WTC11 (cell line): ENCODE data around the gene SLC25A26. TPM values are rescaled to one million over a fixed set of nuclear protein-coding genes. Genes with fewer than 3 reads are reported as not detected.

Experiments used
- ATAC-seq: fragments of 200-7000 bp; cut with Tn5 transposase; 2 replicates; pipeline ENCODE4 v1.10.0; 2021; ENCODE audit warnings: mild to moderate bottlenecking, moderate library complexity
- CTCF ChIA-PET: fragments of 300-600 bp; sonication (Branson Sonifier 250); formaldehyde crosslinking; loops from one replicate; lab custom pipeline; 2021; ENCODE audit warnings: antibody characterized with exemption; lab: Charles Lee
- POLR2A ChIA-PET: fragments of 350-600 bp; sonication (Branson Sonifier 250); formaldehyde crosslinking; loops from one replicate; lab custom pipeline; 2021; ENCODE audit warnings: antibody characterized with exemption; lab: Charles Lee
- DNase-seq: peaks from one replicate; pipeline ENCODE4 v3.0.0; 2021; ENCODE audit warnings: low spot score
- H3K27ac Mint-ChIP-seq: 2 replicates; pipeline ENCODE4 v1.8.0; 2021; ENCODE audit warnings: mixed read lengths
- H3K27me3 Mint-ChIP-seq: 2 replicates; pipeline ENCODE4 v1.8.0; 2021; ENCODE audit warnings: low read depth, mild to moderate bottlenecking, moderate library complexity, mixed read lengths
- H3K36me3 Mint-ChIP-seq: 2 replicates; pipeline ENCODE4 v1.8.0; 2021; ENCODE audit warnings: mixed read lengths
- H3K4me1 Mint-ChIP-seq: 2 replicates; pipeline ENCODE4 v1.8.0; 2022; ENCODE audit warnings: mixed read lengths
- H3K4me3 Mint-ChIP-seq: 2 replicates; pipeline ENCODE4 v1.8.0; 2021; ENCODE audit warnings: mild to moderate bottlenecking, moderate library complexity, mixed read lengths
- H3K9me3 Mint-ChIP-seq: 2 replicates; pipeline ENCODE4 v1.8.0; 2021; ENCODE audit warnings: mixed read lengths
- CREM ChIP-seq: sonication (generic); formaldehyde crosslinking; IDR thresholded peaks from 2 replicates; pipeline ENCODE4 v1.8.1; 2022; ENCODE audit warnings: mild to moderate bottlenecking, missing genetic modification reagents, moderate library complexity
- ELF4 ChIP-seq: sonication (generic); formaldehyde crosslinking; IDR thresholded peaks from 2 replicates; pipeline ENCODE4 v1.8.1; 2022; ENCODE audit warnings: low read depth, mild to moderate bottlenecking, moderate library complexity, missing genetic modification reagents
- EMX1 ChIP-seq: fragments of 250-450 bp; sonication (Bioruptor Pico); IDR thresholded peaks from 2 replicates; pipeline ENCODE4 v1.8.0; 2021; ENCODE audit warnings: mild to moderate bottlenecking
- ERG ChIP-seq: fragments of 250-450 bp; sonication (Bioruptor Pico); IDR thresholded peaks from 2 replicates; pipeline ENCODE4 v1.8.0; 2021; ENCODE audit warnings: mild to moderate bottlenecking
- ESRRA ChIP-seq: sonication (generic); formaldehyde crosslinking; IDR thresholded peaks from 2 replicates; pipeline ENCODE4 v1.8.1; 2022; ENCODE audit warnings: mild to moderate bottlenecking, missing genetic modification reagents, borderline replicate concordance
- FOXK1 ChIP-seq: sonication (generic); formaldehyde crosslinking; IDR thresholded peaks from 2 replicates; pipeline ENCODE4 v1.8.0; 2022; ENCODE audit warnings: mild to moderate bottlenecking, moderate library complexity, missing genetic modification reagents
- GABPB1 ChIP-seq: sonication (generic); formaldehyde crosslinking; IDR thresholded peaks from 2 replicates; pipeline ENCODE4 v1.8.1; 2023; ENCODE audit warnings: mild to moderate bottlenecking, missing genetic modification reagents
- GRHL2 ChIP-seq: fragments of 250-450 bp; sonication (Bioruptor Pico); IDR thresholded peaks from 2 replicates; pipeline ENCODE4 v1.8.0; 2022; ENCODE audit warnings: mild to moderate bottlenecking, moderate library complexity; ENCODE audit not compliant: insufficient replicate concordance, severe bottlenecking
- GTF2I ChIP-seq: fragments of 250-450 bp; sonication (Bioruptor Pico); conservative IDR thresholded peaks from 2 replicates; pipeline ENCODE4 v1.4.0; 2021; ENCODE audit warnings: mild to moderate bottlenecking
- HMGA2 ChIP-seq: fragments of 250-450 bp; sonication (Bioruptor Pico); IDR thresholded peaks from 2 replicates; pipeline ENCODE4 v1.4.0; 2021; ENCODE audit warnings: mild to moderate bottlenecking, moderate library complexity
- MLX ChIP-seq: sonication (generic); formaldehyde crosslinking; IDR thresholded peaks from 2 replicates; pipeline ENCODE4 v1.8.1; 2023; ENCODE audit warnings: mild to moderate bottlenecking, missing genetic modification reagents, moderate library complexity
- MXD4 ChIP-seq: fragments of 250-450 bp; sonication (Bioruptor Pico); IDR thresholded peaks from 2 replicates; pipeline ENCODE4 v1.8.0; 2021; ENCODE audit warnings: mild to moderate bottlenecking, moderate library complexity, borderline replicate concordance
- OVOL2 ChIP-seq: fragments of 250-450 bp; sonication (Bioruptor Pico); IDR thresholded peaks from 2 replicates; pipeline ENCODE4 v1.9.0; 2021; ENCODE audit warnings: mild to moderate bottlenecking, borderline replicate concordance
- PRRX2 ChIP-seq: fragments of 250-450 bp; sonication (Bioruptor Pico); IDR thresholded peaks from 2 replicates; pipeline ENCODE4 v1.8.0; 2021; ENCODE audit warnings: mild to moderate bottlenecking
- RELA ChIP-seq: sonication (generic); formaldehyde crosslinking; IDR thresholded peaks from 2 replicates; pipeline ENCODE4 v1.8.1; 2022; ENCODE audit warnings: missing genetic modification reagents, mild to moderate bottlenecking, borderline replicate concordance
- RORB ChIP-seq: fragments of 250-450 bp; sonication (Bioruptor Pico); IDR thresholded peaks from 2 replicates; pipeline ENCODE4 v1.9.0; 2021; ENCODE audit warnings: mild to moderate bottlenecking
- ZNF396 ChIP-seq: fragments of 250-450 bp; sonication (Bioruptor Pico); IDR thresholded peaks from 2 replicates; pipeline ENCODE4 v1.8.0; 2021; ENCODE audit warnings: mild to moderate bottlenecking, moderate library complexity, borderline replicate concordance
- ZNF423 ChIP-seq: fragments of 250-450 bp; sonication (Bioruptor Pico); IDR thresholded peaks from 2 replicates; pipeline ENCODE4 v2.1.2; 2022; ENCODE audit warnings: mild to moderate bottlenecking, moderate library complexity
- total RNA-seq: library from RNA; stranded (reverse); gene quantifications from 3 replicates; pipeline ENCODE4 v1.2.3, GENCODE V29; 2021
- TF ChIP-seq, protein P1 (sequence below): sonication (generic); formaldehyde crosslinking; IDR thresholded peaks from 2 replicates; pipeline ENCODE4 v1.8.0; 2022; ENCODE audit warnings: mild to moderate bottlenecking, missing genetic modification reagents
- TF ChIP-seq, protein P2 (sequence below): sonication (generic); formaldehyde crosslinking; conservative IDR thresholded peaks from 2 replicates; pipeline ENCODE4 v1.8.1; 2023; ENCODE audit warnings: mild to moderate bottlenecking, low read depth, missing genetic modification reagents, moderate library complexity
- TF ChIP-seq, protein P3 (sequence below): sonication (generic); formaldehyde crosslinking; IDR thresholded peaks from 2 replicates; pipeline ENCODE4 v1.8.0; 2022; ENCODE audit warnings: missing genetic modification reagents

The SLC25A26 gene
- total RNA-seq, 1 experiment from 2014 or later = 29.1 TPM

- no peaks in the 10 kb centered on the region for H3K36me3 Mint-ChIP-seq
- DNase-seq = no peak
- no peak for ATAC-seq
- TF ChIP-seq MLX (no peak), ERG (CRISPR knock-in tag) (no peak), PRRX2 (CRISPR knock-in tag) (no peak), GTF2I (CRISPR knock-in tag) (no peak), ZNF396 (no peak), RORB (CRISPR knock-in tag) (no peak), GRHL2 (CRISPR knock-in tag) (no peak), FOXK1 (CRISPR knock-in tag) (no peak), ESRRA (CRISPR knock-in tag) (no peak), MXD4 (CRISPR knock-in tag) (no peak), GABPB1 (CRISPR knock-in tag) (no peak)
- TF ChIP-seq, protein P1, sequence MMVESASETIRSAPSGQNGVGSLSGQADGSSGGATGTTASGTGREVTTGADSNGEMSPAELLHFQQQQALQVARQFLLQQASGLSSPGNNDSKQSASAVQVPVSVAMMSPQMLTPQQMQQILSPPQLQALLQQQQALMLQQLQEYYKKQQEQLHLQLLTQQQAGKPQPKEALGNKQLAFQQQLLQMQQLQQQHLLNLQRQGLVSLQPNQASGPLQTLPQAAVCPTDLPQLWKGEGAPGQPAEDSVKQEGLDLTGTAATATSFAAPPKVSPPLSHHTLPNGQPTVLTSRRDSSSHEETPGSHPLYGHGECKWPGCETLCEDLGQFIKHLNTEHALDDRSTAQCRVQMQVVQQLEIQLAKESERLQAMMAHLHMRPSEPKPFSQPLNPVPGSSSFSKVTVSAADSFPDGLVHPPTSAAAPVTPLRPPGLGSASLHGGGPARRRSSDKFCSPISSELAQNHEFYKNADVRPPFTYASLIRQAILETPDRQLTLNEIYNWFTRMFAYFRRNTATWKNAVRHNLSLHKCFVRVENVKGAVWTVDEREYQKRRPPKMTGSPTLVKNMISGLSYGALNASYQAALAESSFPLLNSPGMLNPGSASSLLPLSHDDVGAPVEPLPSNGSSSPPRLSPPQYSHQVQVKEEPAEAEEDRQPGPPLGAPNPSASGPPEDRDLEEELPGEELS (CRISPR knock-in tag) = no peak
- TF ChIP-seq, all 79 proteins: peak for 0
- Mint-ChIP-seq H3K27me3 (no peaks in the 10 kb centered on the region), H3K4me1 (peaks cover 31% of the 10 kb centered on the region), H3K27ac (no peak overlapping the region), H3K4me3 (no peak overlapping the region), H3K9me3 (no peaks in the 10 kb centered on the region)
- ChIA-PET POLR2A (no interaction called here), CTCF (interaction anchor here (0.7 kb wide), 1 partner anchor 108 kb away, joined by 3 read pairs; no protein-coding TSS in a partner anchor)
Measured at GRCh38 chr3:66361356-66361755, 140.6 kb downstream of the SLC25A26 start.

DNA sequence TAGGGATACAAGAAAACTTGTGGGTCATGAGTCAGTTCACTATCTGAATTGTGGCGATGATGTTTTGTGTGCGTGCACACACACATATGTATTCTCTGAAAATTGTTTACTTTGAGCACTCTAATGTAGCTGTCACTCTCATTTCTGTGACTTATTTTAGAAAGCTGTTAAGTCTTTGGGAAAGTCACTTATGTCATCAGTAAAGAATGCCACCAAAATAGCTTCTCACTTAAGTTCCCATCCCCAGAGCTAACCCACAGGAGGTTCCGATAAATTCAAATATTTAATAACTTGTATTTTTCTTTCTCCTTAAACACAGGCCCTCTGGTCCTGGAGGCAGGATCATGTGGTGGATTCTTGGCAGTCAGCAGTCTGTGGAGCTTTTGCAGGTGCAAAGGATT, 141.7 kb downstream of the SLC25A26 start:
- TF ChIP-seq RELA = no peak
- TF ChIP-seq HMGA2 (CRISPR knock-in tag) = no peak
- no peak for TF ChIP-seq GTF2I (CRISPR knock-in tag)
- no peak for TF ChIP-seq EMX1 (CRISPR knock-in tag)
- TF ChIP-seq, protein P2, sequence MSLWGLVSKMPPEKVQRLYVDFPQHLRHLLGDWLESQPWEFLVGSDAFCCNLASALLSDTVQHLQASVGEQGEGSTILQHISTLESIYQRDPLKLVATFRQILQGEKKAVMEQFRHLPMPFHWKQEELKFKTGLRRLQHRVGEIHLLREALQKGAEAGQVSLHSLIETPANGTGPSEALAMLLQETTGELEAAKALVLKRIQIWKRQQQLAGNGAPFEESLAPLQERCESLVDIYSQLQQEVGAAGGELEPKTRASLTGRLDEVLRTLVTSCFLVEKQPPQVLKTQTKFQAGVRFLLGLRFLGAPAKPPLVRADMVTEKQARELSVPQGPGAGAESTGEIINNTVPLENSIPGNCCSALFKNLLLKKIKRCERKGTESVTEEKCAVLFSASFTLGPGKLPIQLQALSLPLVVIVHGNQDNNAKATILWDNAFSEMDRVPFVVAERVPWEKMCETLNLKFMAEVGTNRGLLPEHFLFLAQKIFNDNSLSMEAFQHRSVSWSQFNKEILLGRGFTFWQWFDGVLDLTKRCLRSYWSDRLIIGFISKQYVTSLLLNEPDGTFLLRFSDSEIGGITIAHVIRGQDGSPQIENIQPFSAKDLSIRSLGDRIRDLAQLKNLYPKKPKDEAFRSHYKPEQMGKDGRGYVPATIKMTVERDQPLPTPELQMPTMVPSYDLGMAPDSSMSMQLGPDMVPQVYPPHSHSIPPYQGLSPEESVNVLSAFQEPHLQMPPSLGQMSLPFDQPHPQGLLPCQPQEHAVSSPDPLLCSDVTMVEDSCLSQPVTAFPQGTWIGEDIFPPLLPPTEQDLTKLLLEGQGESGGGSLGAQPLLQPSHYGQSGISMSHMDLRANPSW (CRISPR knock-in tag) = no peak
- peaks cover 34% of the 10 kb centered on the region for H3K4me1 Mint-ChIP-seq
- H3K9me3 Mint-ChIP-seq = no peaks in the 10 kb centered on the region
- ATAC-seq = no peak
- DNase-seq = no peak
- CTCF ChIA-PET = interaction anchor here (1.0 to 1.8 kb wide), 3 partner anchors 10 to 110 kb away, joined by 3 to 8 read pairs (median 3); no protein-coding TSS in a partner anchor
- H3K27ac Mint-ChIP-seq = 0 out of 2 replicates have a peak overlapping the region, but pooled peaks have one; percentile 20
- H3K36me3 Mint-ChIP-seq = no peaks in the 10 kb centered on the region
- no peak overlapping the region for H3K4me3 Mint-ChIP-seq
- POLR2A ChIA-PET = no interaction called here
- no peaks in the 10 kb centered on the region for H3K27me3 Mint-ChIP-seq

GRCh38 chr3:66363148-66363547, 142.3 kb downstream of the SLC25A26 start:
- H3K4me1 Mint-ChIP-seq = peaks cover 34% of the 10 kb centered on the region
- H3K9me3 Mint-ChIP-seq = no peaks in the 10 kb centered on the region
- ATAC-seq (no peak), DNase-seq (no peak)
- no peaks in the 10 kb centered on the region for H3K27me3 Mint-ChIP-seq
- POLR2A ChIA-PET = no interaction called here
- no peak overlapping the region for H3K27ac Mint-ChIP-seq
- H3K36me3 Mint-ChIP-seq = no peaks in the 10 kb centered on the region
- H3K4me3 Mint-ChIP-seq = no peak overlapping the region
- CTCF ChIA-PET = interaction anchor here (1.0 to 1.8 kb wide), 3 partner anchors 9 to 111 kb away, joined by 3 to 8 read pairs (median 3); no protein-coding TSS in a partner anchor
- TF ChIP-seq MLX (no peak), OVOL2 (CRISPR knock-in tag) (no peak), ZNF423 (CRISPR knock-in tag) (no peak), CREM (CRISPR knock-in tag) (no peak), ELF4 (CRISPR knock-in tag) (no peak)
- TF ChIP-seq, protein P3, sequence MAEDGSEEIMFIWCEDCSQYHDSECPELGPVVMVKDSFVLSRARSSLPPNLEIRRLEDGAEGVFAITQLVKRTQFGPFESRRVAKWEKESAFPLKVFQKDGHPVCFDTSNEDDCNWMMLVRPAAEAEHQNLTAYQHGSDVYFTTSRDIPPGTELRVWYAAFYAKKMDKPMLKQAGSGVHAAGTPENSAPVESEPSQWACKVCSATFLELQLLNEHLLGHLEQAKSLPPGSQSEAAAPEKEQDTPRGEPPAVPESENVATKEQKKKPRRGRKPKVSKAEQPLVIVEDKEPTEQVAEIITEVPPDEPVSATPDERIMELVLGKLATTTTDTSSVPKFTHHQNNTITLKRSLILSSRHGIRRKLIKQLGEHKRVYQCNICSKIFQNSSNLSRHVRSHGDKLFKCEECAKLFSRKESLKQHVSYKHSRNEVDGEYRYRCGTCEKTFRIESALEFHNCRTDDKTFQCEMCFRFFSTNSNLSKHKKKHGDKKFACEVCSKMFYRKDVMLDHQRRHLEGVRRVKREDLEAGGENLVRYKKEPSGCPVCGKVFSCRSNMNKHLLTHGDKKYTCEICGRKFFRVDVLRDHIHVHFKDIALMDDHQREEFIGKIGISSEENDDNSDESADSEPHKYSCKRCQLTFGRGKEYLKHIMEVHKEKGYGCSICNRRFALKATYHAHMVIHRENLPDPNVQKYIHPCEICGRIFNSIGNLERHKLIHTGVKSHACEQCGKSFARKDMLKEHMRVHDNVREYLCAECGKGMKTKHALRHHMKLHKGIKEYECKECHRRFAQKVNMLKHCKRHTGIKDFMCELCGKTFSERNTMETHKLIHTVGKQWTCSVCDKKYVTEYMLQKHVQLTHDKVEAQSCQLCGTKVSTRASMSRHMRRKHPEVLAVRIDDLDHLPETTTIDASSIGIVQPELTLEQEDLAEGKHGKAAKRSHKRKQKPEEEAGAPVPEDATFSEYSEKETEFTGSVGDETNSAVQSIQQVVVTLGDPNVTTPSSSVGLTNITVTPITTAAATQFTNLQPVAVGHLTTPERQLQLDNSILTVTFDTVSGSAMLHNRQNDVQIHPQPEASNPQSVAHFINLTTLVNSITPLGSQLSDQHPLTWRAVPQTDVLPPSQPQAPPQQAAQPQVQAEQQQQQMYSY (CRISPR knock-in tag) = no peak
